HEK293T (cell line): ENCODE results near the gene CCN5.

ENCODE experiments used
- CTCF ChIA-PET: fragments of 350-600 bp; formaldehyde crosslinking; extraction: SDS; loops from one replicate; lab custom pipeline; 2021; ENCODE audit warnings: antibody characterized with exemption, inconsistent platforms; lab: Yijun Ruan, JAX
- POLR2A ChIA-PET: fragments of 350-600 bp; formaldehyde crosslinking; extraction: SDS; loops from one replicate; lab custom pipeline; 2020; ENCODE audit warnings: antibody characterized with exemption, inconsistent platforms; lab: Yijun Ruan, JAX
- DNase-seq: peaks from one replicate; pipeline ENCODE4 v3.0.0; 2012; ENCODE audit warnings: mixed read lengths; ENCODE audit errors: extremely low spot score
- ARNT ChIP-seq: fragments of 450-650 bp; IDR thresholded peaks from 2 replicates; pipeline ENCODE4 v1.6.1; 2017; ENCODE audit warnings: mild to moderate bottlenecking
- BHLHE40 ChIP-seq: fragments of 450-650 bp; IDR thresholded peaks from 2 replicates; pipeline ENCODE4 v1.6.1; 2016; ENCODE audit warnings: mild to moderate bottlenecking, moderate library complexity, borderline replicate concordance
- CTBP1 ChIP-seq: fragments of 450-650 bp; IDR thresholded peaks from 2 replicates; pipeline ENCODE4 v1.6.1; 2016; ENCODE audit warnings: borderline replicate concordance
- ELF4 ChIP-seq: fragments of 450-650 bp; IDR thresholded peaks from 2 replicates; pipeline ENCODE4 v1.6.1; 2017; ENCODE audit warnings: antibody characterized with exemption
- FOXA1 ChIP-seq: fragments of 450-650 bp; IDR thresholded peaks from 2 replicates; pipeline ENCODE4 v1.6.1; 2016; ENCODE audit warnings: mild to moderate bottlenecking
- FOXK2 ChIP-seq: fragments of 450-650 bp; IDR thresholded peaks from 2 replicates; pipeline ENCODE4 v1.6.1; 2016; ENCODE audit warnings: mild to moderate bottlenecking
- FOXM1 ChIP-seq: fragments of 450-650 bp; IDR thresholded peaks from 2 replicates; pipeline ENCODE4 v1.6.1; 2017; ENCODE audit warnings: mild to moderate bottlenecking, borderline replicate concordance
- HDGF ChIP-seq: fragments of 450-650 bp; IDR thresholded peaks from 2 replicates; pipeline ENCODE4 v1.6.1; 2017; ENCODE audit warnings: antibody characterized with exemption, borderline replicate concordance
- L3MBTL2 ChIP-seq: fragments of 450-650 bp; conservative IDR thresholded peaks from 2 replicates; pipeline ENCODE4 v1.6.1; 2016; ENCODE audit warnings: mild to moderate bottlenecking
- LEF1 ChIP-seq: fragments of 450-650 bp; IDR thresholded peaks from 2 replicates; pipeline ENCODE4 v1.6.1; 2017; ENCODE audit warnings: mild to moderate bottlenecking, borderline replicate concordance
- NFRKB ChIP-seq: fragments of 450-650 bp; IDR thresholded peaks from 2 replicates; pipeline ENCODE4 v1.6.1; 2016; ENCODE audit warnings: mild to moderate bottlenecking, moderate library complexity
- PKNOX1 ChIP-seq: fragments of 450-650 bp; IDR thresholded peaks from 2 replicates; pipeline ENCODE4 v1.6.1; 2016
- SP1 ChIP-seq: fragments of 450-650 bp; IDR thresholded peaks from 2 replicates; pipeline ENCODE4 v1.6.1; 2017
- SUZ12 ChIP-seq: fragments of 450-650 bp; IDR thresholded peaks from 2 replicates; pipeline ENCODE4 v1.6.1; 2016; ENCODE audit warnings: mild to moderate bottlenecking
- TARDBP ChIP-seq: fragments of 450-650 bp; IDR thresholded peaks from 2 replicates; pipeline ENCODE4 v1.6.1; 2016
- ZNF384 ChIP-seq: fragments of 450-650 bp; IDR thresholded peaks from 2 replicates; pipeline ENCODE4 v1.6.1; 2016

The CCN5 gene

GRCh38 chr20:44765701-44766347, 50.7 kb downstream of the CCN5 start:
- TF ChIP-seq ELF4 (no peak), SUZ12 (no peak)
- POLR2A ChIA-PET, result no interaction called here
- CTCF ChIA-PET, result no interaction called here
- no peak for DNase-seq

GRCh38 chr20:44768256-44768655, 53.1 kb downstream of the CCN5 start:
- DNase-seq, result no peak
- ChIA-PET CTCF (no interaction called here), POLR2A (no interaction called here)
- TF ChIP-seq TARDBP, result no peak
- no peak for TF ChIP-seq FOXK2
- no peak for TF ChIP-seq FOXA1
- TF ChIP-seq SUZ12, result no peak
- no peak for TF ChIP-seq CTBP1
- TF ChIP-seq FOXM1, result no peak
- TF ChIP-seq ARNT, result no peak

DNA sequence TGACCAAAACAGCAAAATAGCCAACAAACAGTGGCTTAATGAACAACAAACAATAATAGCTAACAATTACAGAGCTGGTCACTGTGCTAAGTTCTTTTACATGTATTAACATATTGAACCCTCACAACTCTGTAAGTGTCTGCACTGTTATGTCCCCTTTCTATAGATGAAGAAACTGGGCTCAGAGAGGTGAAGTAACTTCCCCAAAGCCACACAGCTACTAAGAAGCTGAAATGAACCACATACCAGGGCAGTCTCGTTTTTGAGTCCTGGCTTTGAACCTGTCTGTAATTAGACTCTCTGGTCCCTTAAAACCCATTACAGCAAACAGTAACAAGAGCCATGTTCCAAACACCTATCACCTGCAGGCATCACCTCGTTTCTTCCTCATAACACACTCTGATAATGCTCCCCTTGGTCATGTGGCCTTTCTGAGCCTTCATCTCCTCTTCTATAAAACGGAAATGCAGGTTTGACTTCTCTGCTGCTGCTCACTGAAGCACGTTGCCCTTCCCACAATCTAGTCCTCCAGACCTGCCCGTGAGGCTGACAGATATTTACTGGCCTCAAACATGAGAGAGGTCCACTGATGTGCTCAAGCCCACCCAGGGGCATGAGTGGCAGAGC, 53.8 kb downstream of the CCN5 start:
- POLR2A ChIA-PET, result no interaction called here
- CTCF ChIA-PET, result interaction anchor here (0.6 kb wide), 1 partner anchor 550 kb away, joined by 3 read pairs; no protein-coding TSS in a partner anchor

DNA sequence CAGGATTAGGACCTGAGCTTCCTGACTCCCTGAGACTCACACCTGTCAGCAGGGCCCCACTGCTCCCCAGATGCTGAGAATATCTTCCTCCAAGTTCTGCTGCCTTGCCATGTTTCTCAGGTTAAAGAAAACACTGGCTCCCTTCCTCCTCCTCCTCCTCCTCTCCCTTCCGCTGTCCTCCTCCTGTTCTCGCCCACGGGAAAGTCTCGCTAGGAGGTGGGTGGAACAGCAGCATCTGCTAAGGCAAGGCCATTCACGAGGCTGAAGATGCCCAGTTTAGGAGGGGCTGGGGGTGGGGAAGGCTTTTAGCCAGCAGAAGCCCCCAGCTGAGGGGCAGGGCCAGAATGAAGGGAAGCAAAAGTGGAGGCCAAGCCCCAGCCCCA, 54.3 kb downstream of the CCN5 start:
- TF ChIP-seq CTBP1 (no peak), ELF4 (no peak), TARDBP (no peak), FOXK2 (no peak)
- POLR2A ChIA-PET, result no interaction called here
- CTCF ChIA-PET, result interaction anchor here (0.6 kb wide), 1 partner anchor 549 kb away, joined by 3 read pairs; no protein-coding TSS in a partner anchor
- DNase-seq, result no peak

More for the DNA sequence above, 53.8 kb downstream of the CCN5 start:
- no peak for DNase-seq
- TF ChIP-seq BHLHE40 (no peak), FOXK2 (no peak), PKNOX1 (no peak), ARNT (no peak), TARDBP (no peak), NFRKB (no peak), CTBP1 (no peak), FOXA1 (no peak), LEF1 (no peak), ELF4 (no peak), FOXM1 (no peak), ZNF384 (no peak), SP1 (no peak), SUZ12 (no peak), HDGF (no peak), L3MBTL2 (no peak)

GRCh38 chr20:44770484-44771171, 55.5 kb downstream of the CCN5 start:
- POLR2A ChIA-PET, result no interaction called here
- DNase-seq, result no peak
- TF ChIP-seq FOXA1, result no peak
- no peak for TF ChIP-seq HDGF
- TF ChIP-seq TARDBP, result no peak
- TF ChIP-seq L3MBTL2, result no peak
- no peak for TF ChIP-seq BHLHE40
- TF ChIP-seq ARNT, result no peak
- TF ChIP-seq CTBP1, result no peak
- no peak for TF ChIP-seq SUZ12
- TF ChIP-seq LEF1, result no peak
- TF ChIP-seq PKNOX1, result no peak
- TF ChIP-seq SP1, result no peak
- TF ChIP-seq ELF4, result no peak
- CTCF ChIA-PET, result no interaction called here

DNA sequence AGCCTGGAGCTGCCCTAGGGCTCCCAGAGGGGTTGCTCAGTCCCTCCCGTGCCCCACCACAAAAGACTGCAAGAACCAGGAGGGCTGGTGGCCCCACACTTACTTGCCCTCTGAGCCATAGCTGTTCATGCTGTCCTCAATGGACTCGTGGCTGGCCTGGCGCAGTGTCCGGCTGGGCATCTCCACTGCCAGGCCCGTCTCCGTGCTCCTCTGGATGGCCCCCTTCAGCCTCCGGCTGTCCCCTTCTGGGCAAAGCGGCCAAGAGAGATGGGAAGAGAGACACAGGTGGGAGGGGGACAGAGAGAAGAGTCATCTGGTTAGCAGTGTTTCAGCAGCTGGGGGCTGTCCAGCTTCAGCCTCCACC, 56.0 kb downstream of the CCN5 start:
- DNase-seq, result no peak
- ChIA-PET CTCF (no interaction called here), POLR2A (no interaction called here)
- no peak for TF ChIP-seq FOXM1
- TF ChIP-seq CTBP1, result no peak
- TF ChIP-seq TARDBP, result no peak
- TF ChIP-seq ZNF384, result no peak
- TF ChIP-seq L3MBTL2, result no peak
- TF ChIP-seq SUZ12, result no peak
- TF ChIP-seq PKNOX1, result no peak
- TF ChIP-seq ELF4, result no peak
- TF ChIP-seq ARNT, result no peak
- TF ChIP-seq BHLHE40, result no peak
- TF ChIP-seq SP1, result no peak
- TF ChIP-seq HDGF, result no peak
- no peak for TF ChIP-seq FOXA1
- TF ChIP-seq FOXK2, result no peak
- TF ChIP-seq NFRKB, result no peak
- no peak for TF ChIP-seq LEF1
